HG02678 (cell line): ENCODE measurements around the gene GAS2L1.

Experiments used
- ATAC-seq: cut with Tn5 transposase; IDR thresholded peaks from one replicate; pipeline ENCODE4 v1.9.1; 2021; ENCODE audit warnings: mild to moderate bottlenecking, moderate library complexity; ENCODE audit not compliant: unreplicated experiment

The GAS2L1 gene

GRCh38 chr22:29306175-29306834 is at the start of gene GAS2L1:
Gene GAS2L1, plus strand, starts transcription at chr22:29306650. Its CDS starts 1,456 bp downstream, at chr22:29308106.
- ATAC-seq, result no peak

DNA sequence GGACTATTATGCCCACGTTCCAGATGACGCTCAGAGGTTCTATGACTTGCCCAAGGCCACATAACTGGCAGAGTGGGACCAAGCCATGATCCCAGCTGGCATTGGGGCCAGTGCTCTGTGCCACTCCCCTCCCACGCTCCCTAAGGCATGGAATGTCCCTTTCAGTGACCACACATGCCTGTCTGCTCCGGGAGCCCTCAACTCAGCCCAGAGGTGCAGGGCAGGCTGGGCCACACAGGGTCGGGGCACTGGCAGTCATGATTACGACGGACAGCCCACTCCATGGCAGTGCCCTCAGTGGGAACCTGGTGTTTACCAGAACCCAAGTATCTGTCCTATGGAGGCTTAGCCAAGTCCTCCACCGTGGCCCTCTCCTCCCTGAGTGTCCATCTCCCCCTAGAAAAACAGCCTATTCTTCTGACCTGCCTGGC is 48.7 kb upstream of the GAS2L1 start:
- no peak for ATAC-seq

DNA sequence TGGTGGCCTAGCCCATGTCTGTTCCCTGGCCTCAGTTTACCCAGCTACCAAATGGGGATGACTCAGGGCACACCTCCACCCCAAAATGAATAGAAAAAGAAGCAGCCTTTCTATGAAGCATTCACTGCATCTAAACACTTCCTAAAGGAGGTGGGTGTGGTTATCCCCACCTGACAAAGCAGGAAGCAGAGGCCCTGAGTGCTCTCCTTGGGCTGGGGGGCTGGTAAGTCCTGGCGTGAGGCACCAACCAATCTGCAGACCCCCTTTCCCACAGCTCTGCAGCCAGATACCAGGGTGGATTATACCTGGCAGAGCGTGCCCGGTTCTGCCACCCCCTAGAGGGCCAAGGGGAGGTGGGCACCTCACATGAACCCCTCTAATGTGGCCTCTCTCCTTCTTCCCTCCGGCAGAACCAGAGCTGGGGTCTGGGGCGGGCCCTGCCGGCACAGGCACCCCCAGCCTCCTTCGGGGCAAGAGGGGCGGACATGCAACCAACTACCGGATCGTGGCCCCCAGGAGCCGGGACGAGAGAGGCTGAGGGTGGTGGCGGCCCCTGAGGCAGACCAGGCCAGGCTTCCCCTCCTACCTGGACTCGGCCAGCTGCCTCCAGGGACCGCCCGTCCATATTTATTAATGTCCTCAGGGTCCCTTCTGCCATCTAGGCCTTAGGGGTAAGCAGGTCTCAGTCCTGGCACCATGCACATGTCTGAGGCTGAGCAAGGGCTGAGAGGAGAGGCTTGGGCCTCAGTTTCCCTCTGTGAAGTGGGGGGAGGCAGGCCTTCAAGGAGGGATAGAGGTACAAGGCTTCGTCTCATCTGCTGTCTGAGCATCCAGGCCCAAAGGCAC is 47.8 kb upstream of the GAS2L1 start:
- no peak for ATAC-seq

DNA sequence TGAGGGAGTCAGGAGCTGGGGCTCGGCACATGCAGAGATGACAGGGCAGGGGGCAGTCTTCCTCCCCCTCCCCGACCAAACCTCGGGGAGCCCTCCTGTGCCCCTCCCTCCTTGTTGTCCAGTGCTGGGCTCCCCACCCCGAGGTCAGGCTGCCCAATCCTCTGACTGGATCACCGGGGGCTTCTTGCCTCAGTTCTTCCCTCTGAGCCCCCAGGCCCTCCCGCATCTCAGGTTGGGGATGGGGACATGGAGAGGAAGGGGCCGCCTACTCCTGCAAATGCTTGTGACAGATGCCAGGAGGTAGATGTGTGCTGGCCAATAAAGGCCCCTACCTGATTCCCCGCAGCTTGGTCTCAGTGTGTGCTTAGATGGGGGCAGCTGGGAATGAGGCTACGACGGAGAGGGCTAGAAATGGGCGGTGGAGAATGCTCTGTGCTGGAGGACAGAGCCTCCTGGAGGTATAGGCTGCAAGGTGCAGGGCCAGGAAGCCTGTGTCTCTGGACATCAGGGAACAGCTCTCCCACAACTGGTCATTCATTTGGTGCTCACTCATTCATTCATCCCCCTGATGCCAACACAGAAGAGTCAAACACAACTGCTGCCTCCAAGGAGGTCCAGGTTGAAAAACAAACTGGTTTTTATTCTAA is 47.1 kb upstream of the GAS2L1 start:
- no peak for ATAC-seq

DNA sequence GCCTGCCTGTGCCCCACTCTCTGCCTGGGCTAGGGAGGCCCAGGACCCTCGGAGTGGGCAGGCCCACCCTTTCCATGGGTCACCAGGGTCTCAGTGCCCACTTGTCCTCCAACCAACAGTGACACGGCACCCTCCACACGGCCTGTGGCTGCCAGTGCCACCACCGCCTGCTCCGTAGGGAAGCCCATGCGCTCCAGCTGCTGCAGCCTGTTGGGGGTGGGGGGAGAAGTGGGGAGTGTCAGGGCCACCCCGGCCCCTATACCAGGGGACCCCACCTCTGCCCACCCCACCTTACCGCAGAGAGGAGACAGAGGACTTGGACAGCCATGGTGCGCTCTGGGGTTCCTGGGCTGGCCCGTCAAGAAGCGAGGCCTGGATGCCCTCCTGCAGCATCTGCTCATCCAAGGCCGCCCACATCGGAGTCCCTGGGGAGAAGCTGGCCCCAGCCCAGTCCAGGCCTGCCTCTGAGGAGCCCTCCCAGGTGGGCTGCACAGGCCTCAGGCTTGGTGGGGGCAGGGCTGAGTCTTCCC is 46.4 kb upstream of the GAS2L1 start:
- no peak for ATAC-seq

GRCh38 chr22:29260601-29261315 is 45.7 kb upstream of the GAS2L1 start:
- ATAC-seq, result no peak

DNA sequence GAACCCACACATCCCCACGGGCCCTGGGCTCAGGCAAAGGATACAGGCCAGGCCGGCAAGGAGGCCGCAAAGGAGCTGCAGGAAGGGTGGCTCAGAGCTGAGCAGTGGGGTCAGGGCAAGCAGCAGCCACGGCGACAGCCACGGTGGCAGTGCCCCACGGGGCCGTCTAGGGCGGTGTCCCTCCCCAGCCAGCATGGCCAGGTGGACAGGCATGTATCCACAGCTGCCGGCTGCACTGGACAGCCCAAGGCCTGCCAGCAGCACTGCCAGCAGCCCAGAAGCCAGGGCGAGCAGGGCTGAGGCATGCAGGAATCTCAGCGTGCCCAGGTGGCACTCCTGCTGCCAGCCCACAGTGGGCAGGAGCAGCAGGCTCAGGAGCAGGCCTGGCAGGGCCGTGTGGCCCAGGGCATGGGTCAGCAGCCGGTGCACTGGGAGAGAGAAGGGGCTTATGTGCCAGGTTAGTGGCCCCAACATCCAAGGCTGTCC is 42.6 kb upstream of the GAS2L1 start:
- no peak for ATAC-seq

- no peak for ATAC-seq
These were observed 41.1 kb upstream of the GAS2L1 start for GRCh38 chr22:29265305-29265704.

DNA sequence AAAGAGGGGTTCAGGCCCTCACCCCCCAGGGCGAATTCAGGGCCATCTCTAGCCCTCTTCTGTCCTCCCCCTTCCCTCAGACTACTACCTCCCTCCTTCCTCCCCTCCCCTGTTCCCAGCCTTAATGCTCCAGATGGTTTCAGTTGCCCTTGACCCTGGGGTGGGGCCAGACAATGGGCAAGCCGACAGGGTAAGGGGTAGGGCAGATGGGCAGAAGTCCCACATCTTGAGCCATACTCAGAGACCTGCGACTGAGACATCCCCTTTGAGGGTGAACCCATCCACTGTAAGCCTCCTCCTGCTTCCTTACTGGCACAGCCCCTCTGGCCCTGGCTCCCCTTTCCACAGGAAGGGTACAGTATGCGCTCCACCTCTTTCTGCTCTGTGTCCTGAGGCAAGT is 40.5 kb upstream of the GAS2L1 start:
- ATAC-seq, result no peak

GRCh38 chr22:29266564-29267461 is 39.6 kb upstream of the GAS2L1 start:
- ATAC-seq, result no peak

- no peak for ATAC-seq
These were observed 39.0 kb upstream of the GAS2L1 start for GRCh38 chr22:29267462-29267857.

GRCh38 chr22:29267858-29268510 is 38.5 kb upstream of the GAS2L1 start, which contains the start of the genes EWSR1 and RHBDD3:
Gene EWSR1, plus strand, starts transcription at chr22:29268268. Its CDS starts 69 bp downstream, at chr22:29268337.
Gene RHBDD3, minus strand, starts transcription at chr22:29267981. Its CDS starts 2,355 bp downstream, at chr22:29265626.
- ATAC-seq, result peak; percentile 85

DNA sequence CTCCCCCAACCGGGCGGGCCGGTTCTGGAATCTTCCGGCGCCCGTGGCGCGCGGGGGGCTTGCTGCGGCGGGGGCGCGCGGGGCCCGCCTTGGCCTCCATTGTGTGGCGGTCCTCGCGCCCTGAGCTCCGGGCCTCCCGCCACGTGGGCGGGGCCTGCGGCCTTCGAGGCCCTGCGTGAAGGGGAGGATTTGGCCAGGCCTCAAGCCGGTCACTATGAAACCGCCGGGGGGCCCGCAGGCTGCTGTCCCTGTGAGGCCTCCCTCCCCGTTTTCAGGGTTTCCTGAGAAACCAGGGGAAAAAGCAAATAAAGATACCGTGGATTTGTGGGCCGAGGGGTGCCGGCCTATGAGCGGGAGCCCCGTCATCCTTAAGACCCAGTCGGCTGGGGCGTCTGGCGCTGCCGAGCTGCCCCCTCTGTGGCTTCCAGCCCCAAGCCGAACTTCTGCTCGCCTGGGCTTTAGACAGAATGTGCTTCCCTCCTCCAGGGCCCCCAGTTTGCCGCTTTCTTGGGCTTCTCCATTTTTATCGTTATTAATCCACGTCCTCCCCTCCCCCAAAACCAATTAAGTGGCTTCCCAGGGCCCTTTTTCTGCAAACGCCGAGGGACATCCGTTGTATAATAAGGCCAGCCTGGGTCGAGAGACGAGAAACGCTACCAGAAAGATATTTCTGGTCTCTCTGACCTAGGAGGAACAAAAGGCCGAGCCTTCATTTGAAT is 37.8 kb upstream of the GAS2L1 start:
- ATAC-seq, result peak; percentile 17

- ATAC-seq, result no peak
These were observed 37.2 kb upstream of the GAS2L1 start for GRCh38 chr22:29269230-29269604.

DNA sequence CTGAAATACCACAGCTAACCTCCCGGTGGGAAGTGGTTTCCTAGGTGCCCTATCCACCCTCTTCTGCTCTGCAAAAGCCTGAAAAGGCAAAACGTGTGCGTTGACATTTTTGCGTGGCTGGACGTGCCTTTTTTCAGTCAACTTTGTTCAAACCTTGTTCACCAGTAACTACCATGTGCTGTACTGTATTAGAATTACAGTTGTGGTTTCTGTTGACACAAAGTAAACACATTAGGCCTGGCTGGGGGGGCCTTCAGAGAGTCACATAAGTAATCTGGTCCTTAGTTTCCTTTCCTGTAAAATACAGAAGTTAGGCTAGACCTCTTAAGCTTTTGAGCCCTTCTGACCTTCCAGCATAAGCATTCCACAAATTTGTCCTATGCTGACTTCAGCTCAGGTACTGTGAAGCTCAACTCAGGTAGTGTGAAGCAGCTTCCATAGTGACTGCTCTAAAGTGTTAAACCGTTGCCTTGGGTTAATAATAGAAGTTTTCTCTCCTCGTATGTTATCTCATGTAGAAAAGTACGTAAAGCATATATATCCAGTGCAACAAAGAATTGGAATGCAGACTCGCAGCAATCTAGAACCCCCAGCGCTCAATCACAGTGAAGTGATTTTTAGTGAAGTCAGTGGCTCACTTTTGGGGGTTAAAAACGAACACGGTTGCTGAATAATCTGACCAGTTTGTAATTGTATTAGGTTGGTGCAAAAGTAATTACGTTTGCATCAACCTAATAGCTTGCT is 36.5 kb upstream of the GAS2L1 start:
- ATAC-seq, result no peak

- ATAC-seq, result no peak
These were observed 35.8 kb upstream of the GAS2L1 start for GRCh38 chr22:29270475-29271271.

DNA sequence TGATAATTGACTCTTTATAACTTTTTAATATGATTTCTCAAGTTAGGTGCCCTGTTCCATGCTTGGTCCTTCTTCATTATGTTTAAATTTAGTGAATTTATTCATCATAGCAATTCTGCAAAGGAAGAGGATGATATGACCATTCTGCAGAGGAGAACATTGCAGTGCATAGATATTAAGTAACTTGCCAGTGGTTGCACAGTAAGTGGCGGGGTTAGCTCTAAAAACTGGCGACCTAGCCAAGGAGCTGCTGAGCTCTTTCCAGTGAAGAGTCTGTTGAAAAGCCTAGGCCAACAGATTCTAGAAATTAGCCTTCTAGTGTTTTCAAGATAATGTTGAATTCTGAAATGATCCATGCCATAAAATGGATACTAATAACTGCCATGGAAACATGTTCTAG is 33.8 kb upstream of the GAS2L1 start:
- ATAC-seq, result no peak
